ENCODE results near the gene PDRG1. TPM values are rescaled to one million over a fixed set of nuclear protein-coding genes. Genes with fewer than 3 reads are reported as not detected.
A peak's percentile ranks its signal among the peaks of the same experiment; 100 is the strongest.

The PDRG1 gene
- polyA plus RNA-seq, 4 donors, result 19.8 to 22.2 (median 20.7) TPM

DNA sequence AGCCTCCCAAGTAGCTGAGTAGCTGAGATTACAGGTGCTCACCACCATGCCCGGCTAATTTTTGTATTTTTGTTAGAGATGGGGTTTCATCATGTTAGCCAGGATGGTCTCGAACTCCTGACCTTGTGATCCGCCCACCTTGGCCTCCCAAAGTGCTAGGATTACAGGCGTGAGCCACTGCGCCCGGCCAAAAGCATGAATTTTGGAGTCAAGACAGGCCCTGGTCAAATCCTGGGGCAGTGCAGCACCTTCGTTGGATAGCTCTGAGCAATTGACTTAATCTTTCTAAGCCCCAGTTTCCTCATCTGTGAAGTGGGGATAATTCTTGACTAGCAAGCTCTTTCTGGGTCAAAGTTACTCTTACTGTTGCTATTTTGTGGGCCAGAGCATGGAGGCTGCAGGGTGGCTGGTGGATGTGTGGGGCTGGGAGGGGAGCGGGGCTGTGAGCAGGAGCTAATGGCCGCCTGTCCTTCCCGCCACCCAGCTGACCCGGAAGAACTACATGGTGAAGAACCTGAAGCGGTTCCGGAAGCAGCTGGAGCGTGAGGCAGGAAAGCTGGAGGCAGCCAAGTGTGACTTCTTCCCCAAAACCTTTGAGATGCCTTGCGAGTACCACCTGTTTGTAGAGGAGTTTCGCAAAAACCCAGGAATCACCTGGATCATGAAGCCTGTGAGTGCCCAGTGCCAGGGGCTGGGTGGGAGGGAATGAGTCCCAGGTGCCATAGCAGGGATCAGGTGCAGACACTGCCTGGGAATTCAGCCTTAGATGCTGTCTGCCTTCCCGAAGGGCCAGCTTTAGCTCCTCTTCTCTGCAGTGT, 42.4 kb downstream of the PDRG1 start:
- no peak for DNase-seq (ENCODE audit: low read depth in 4 of 4, low spot score in 2 of 4)

DNA sequence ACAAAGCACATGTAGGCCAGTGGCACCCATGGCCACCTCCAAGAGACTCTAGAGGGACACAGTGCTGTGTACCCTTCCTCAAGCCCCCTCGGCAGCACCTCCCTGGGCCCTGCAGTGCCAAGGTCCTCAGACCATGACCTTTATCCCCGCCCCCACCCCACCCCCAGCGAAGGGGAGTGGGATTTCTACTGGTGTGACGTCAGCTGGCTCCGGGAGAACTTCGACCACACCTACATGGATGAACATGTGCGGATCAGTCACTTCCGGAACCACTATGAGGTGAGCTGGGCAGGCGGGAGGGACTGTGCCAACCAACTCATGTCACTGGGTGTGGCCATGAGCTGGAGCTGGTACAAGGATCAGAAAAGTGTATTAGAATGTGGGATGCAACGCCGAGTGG, 43.4 kb downstream of the PDRG1 start:
- DNase-seq (ENCODE audit: low read depth in 4 of 4, low spot score in 2 of 4), result no peak

DNA sequence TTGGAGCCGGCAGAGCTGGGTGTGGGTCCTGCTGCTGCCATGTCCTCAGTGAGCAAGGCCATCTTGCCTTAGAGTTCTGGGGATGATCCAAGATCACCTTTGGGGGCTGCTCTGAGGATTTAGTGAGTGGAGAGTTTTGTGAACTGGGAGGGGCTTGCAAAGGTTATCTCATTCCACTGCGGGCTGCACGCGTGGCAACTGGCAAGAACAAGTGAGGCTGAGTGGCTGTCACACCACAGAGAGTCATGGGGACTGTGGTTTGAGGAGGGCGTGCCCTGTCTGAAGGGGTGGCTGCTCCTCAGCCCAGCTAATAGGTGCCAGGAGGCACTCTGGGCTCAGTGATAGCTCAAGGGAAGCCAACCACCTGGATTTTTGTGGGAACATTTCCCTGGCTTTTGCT, 43.8 kb downstream of the PDRG1 start:
- no peak for DNase-seq (ENCODE audit: low read depth in 4 of 4, low spot score in 2 of 4)

DNA sequence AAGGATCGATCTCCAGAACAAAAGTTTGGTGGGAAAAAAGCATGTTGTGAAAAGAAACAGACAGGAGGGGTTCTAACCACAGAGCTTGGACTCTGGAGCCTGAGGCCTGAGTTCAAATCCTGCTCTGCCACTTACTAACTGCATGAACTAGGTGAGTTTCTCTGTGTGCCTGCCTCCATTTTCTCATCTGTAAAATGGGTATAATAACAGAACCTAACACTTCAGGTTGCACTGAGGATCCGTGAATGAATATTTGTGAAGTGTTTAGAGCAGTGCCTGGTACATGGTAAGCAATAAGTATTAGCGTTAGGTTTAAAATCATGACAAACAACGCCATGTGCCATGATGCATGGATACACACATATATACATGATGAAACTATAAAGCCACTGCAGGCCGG, 44.8 kb downstream of the PDRG1 start:
- no peak for DNase-seq (ENCODE audit: low read depth in 4 of 4, low spot score in 2 of 4)

DNA sequence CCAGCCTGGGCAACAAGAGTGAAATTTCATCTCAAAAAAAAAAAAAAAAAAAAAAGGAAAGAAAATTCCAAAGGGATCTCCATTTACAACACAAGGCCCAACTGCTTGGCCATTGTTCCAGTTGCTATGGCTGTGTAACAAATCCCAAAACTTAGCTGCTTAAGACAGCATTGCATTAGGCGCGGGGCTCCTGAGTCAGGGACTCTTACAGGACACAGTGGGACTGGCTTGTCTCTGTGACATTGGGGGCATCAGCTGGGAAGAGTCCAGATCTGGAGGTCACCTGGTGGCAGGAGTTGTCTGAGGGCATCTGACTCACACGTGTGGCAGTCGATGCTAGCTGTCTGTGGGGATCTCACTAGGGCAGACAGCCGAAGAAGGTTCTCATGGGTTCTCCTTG, 45.8 kb downstream of the PDRG1 start:
- DNase-seq (ENCODE audit: low read depth in 4 of 4, low spot score in 2 of 4), result no peak

DNA sequence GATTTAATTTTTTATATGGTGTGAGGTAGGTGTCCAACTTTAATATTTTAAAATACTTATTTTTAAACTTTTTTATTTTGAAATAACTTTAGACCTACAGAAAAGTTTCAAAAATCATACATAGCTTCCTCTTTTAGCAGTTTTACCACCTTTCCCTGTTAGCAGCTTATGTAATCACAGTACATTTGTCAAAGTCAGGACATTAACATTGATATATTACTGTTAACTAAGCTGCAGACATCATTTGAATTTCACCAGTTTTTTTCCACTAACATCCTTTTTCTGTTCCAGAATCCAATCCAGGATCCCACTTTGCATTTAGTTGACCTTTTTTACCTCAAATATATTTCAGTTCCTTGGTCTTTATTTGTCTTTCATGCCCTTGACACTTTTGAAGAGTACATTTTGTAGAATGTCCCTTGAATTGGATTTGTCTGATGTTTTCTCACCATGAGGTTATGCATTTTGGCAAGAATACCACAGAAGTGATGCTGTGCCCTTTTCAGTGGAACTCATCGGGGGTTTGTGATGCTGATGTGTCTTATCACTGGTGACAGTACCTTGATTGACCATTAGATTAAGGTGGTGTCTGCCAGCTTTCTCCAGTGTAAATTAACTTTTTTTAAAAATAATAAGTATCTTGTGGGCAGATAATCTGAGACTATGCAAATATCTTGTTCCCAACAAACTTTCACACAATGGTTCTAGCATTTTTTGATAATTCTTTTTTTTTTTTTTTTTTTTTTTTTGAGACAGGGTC, 48.0 kb downstream of the PDRG1 start:
- DNase-seq (ENCODE audit: low read depth in 4 of 4, low spot score in 2 of 4), result no peak

DNA sequence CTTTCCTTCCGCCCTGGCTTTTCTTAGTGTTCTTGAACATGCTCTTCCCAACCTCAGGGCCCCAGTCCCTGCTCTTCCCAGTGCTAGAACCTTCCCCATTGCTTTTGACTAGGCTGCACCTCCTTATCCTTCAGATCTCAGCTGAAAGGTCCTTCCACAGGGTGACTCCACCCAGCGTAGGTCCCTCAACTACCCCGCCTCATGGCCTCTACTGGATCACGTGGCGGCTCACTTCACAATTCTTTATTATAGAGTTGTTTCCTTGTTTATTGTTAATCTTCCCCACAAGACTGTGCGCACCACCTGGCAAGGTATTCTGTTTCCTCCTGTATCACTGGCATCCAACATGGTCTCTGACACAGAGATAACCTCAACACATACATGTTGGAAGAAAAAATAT, 50.2 kb downstream of the PDRG1 start:
- no peak for DNase-seq (ENCODE audit: low read depth in 4 of 4, low spot score in 2 of 4)

DNA sequence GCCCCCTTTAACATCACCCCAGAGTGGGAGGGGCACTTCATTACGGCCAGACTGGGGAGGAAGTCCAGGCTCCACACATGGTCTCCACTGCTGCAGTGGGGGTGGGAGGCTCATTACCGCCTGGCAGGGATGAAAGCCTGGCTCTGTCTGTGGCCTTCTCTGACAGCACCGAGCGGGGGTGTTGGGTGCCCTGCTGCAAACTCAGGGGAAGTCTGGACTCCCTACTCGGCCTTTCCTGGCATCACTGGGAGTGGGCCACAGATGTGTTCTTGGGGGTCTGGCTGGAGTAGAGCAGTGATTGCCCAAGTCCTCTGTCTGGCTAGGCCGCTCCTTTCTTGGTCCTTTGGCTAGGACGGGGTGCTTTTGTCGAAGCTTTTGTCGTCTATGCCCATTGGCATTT, 54.3 kb downstream of the PDRG1 start:
- no peak for DNase-seq (ENCODE audit: low read depth in 4 of 4, low spot score in 2 of 4)

DNA sequence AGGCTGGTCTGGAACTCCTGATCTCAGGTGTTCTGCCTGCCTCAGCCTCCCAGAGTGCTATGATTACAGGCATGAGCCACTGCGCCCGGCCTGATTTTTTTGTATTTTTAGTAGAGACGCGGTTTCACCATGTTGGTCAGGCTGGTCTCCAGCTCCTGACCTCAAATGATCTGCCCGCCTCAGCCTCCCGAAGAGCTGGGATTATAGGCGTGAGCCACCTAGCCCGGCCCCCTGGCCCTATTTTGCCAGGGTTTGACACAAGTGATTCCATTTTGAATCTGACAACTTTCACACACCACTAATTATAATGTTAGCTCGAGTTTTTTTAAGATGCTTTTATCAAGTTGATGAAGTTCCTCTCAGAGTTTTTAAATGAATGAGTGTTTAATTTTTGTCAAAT, 55.8 kb downstream of the PDRG1 start:
- DNase-seq (ENCODE audit: low read depth in 4 of 4, low spot score in 2 of 4), result no peak

DNA sequence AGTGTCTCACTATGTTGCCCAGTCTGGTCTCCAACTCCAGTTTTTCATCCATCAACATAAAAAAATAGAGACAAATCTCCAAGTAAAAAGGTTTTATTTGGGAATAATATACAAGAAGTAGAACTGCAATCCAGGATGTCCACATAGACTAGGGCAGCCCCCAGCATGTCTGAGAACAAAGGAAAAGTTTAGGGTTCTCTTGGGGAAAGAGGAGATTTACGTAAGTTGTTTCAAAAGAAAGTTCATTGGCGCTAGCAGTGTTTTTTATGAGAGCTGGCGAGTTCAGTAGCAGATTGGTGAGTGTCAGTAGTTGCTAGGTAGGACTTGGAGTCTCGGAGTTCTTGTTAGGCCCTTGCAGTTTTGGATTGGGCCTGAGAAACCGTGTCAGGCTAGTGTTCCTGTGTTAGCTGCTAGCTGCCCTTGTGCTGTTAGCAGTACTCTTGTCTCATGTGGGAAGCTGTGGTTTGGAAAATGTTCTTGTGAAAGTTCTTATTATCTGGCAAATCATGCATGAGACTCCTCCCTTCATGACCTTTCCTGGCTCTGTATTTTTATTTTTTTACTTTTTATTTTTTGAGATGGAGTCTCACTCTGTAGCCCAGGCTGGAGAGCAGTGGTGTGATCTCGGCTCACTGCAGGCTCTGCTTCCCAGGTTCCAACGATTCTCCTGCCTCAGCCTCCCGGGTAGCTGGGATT, 56.7 kb downstream of the PDRG1 start:
- peak in 1 of 4 donors; percentile 29 for DNase-seq (ENCODE audit: low read depth in 4 of 4, low spot score in 2 of 4)

Other genes with a start within 250 kb of the PDRG1 start
- gene BCL2L1, start 229.2 kb downstream of the PDRG1 start, polyA plus RNA-seq (ENCODE audit: insufficient read length in 4 of 4), result 10 to 100 TPM; 71.6 to 95.8 (median 79.7) TPM
- gene TPX2, start 212.8 kb downstream of the PDRG1 start, polyA plus RNA-seq (ENCODE audit: insufficient read length in 4 of 4), result 10 to 100 TPM; 45.4 to 49.9 (median 47.0) TPM
- gene MYLK2, start 132.7 kb downstream of the PDRG1 start, polyA plus RNA-seq (ENCODE audit: insufficient read length in 4 of 4), result under 1 TPM; 0.56 to 0.94 (median 0.82) TPM
- 1 to 10 TPM; 5.5 to 9.1 (median 7.6) TPM for gene FOXS1, start 106.4 kb downstream of the PDRG1 start, polyA plus RNA-seq (ENCODE audit: insufficient read length in 4 of 4)
- gene DUSP15, start 81.5 kb downstream of the PDRG1 start, polyA plus RNA-seq (ENCODE audit: insufficient read length in 4 of 4), result 10 to 100 TPM; 16.6 to 20.7 (median 19.1) TPM
- gene TTLL9, start 81.4 kb downstream of the PDRG1 start, polyA plus RNA-seq (ENCODE audit: insufficient read length in 4 of 4), result 1 to 10 TPM; 2.2 to 5.9 (median 3.8) TPM
- gene XKR7, start 16.1 kb upstream of the PDRG1 start, polyA plus RNA-seq (ENCODE audit: insufficient read length in 4 of 4), result under 1 TPM; 0.20 to 0.64 (median 0.32) TPM
- 1 to 10 TPM; 6.6 to 8.5 (median 7.9) TPM for gene CCM2L, start 58.4 kb upstream of the PDRG1 start, polyA plus RNA-seq (ENCODE audit: insufficient read length in 4 of 4)
- 1 to 10 TPM; 1.9 to 3.0 (median 2.4) TPM for gene HCK, start 100.2 kb upstream of the PDRG1 start, polyA plus RNA-seq (ENCODE audit: insufficient read length in 4 of 4)
- 10 to 100 TPM; 66.7 to 72.9 (median 69.4) TPM for gene TM9SF4, start 157.7 kb upstream of the PDRG1 start, polyA plus RNA-seq (ENCODE audit: insufficient read length in 4 of 4)

All from left renal cortex interstitium (tissue), 4 donors.